ENCODE results near the gene NHLH1. TPM values are rescaled to one million over a fixed set of nuclear protein-coding genes. Genes with fewer than 3 reads are reported as not detected.

The NHLH1 gene
- polyA plus RNA-seq (2013, experiment 1 of 2) = 0.55 TPM
- polyA plus RNA-seq (2013, experiment 2 of 2) = 1.8 TPM

DNA sequence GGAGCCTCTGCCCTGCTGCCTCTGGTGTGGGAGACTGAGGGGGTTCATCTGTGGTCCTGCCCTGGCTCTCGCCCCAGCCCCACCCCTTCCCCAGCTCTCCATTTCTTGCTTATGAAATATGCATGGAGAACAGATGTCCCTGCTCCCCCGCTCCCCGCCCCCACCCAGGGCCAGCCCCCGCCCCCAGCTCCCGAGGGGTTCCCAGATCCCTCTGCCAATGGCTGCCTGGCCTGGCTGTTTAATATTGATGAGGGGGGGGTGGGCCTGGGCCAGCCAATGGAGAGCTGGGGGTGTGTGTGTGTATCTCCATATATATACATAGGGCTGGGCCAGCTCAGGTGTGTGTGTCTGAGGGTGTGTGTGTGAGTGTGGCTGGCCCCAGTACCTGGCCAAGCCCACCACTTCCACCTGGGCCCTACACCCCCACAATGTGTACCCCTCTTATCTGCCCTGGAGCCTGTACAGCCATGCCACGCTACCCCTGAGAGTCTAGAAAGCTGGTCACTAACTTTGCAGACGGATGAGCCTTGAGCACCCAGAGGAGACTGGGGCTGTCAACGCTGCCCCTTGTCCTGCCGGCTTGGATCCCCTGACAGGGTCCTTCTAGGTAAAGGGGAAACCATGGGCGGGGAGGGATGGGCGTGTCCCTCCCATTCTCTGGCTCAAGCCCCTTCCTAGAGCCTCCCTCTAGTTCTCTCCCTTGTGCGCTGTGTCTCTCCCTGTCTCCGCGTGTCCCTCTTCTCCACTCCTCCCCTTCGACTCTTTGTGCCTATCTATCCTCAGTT lies at the start of gene NHLH1:
Gene NHLH1 (plus strand): TSS at position 341 of the 785 bp plus-strand sequence. CDS start 3,661 bp downstream, outside the sequence.
- H3K9ac ChIP-seq (ENCODE audit: low read depth, low read length) = no peak within 1 kb of the TSS
- 87% methylated on average over 15 of the region's 15 CpGs for WGBS
- no peaks in the 10 kb centered on the region for H3K9me3 ChIP-seq (ENCODE audit: insufficient read depth, low read depth, low read length)
- H3K27ac ChIP-seq (ENCODE audit: low read depth, low read length) = no peak within 1 kb of the TSS
- no peak within 1 kb of the TSS for H3K4me3 ChIP-seq (ENCODE audit: low read length)
- no peaks in the 10 kb centered on the region for H3K36me3 ChIP-seq (ENCODE audit: insufficient read depth, low read length)
- H3K27me3 ChIP-seq (ENCODE audit: insufficient read depth, low read length) = no peaks in the 10 kb centered on the region
- peaks cover 15% of the 10 kb centered on the region for H3K4me1 ChIP-seq (ENCODE audit: insufficient read depth, low read length)

DNA sequence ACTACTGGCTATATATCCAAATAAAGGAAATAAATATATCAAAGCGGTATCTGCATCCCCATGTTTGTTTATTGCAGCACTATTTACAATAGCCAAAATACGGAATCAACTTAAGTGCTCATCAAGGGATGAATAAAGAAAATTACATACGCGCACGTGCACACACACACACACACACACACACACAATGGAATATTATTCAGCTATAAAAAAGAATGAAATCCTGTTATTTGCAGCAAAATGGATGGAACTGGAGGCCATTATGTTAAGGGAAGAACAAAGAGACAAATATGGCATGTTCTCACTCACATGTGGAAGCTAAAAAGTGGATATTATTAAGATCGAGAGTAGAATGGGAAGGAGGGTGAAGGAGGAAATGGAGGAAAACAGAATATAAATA lies 44.0 kb upstream of the NHLH1 start:
- 99% methylated on average over 4 of the region's 6 CpGs for WGBS
- Histone ChIP-seq H3K4me1 (ENCODE audit: insufficient read depth, low read length) (no peaks in the 10 kb centered on the region), H3K27me3 (ENCODE audit: insufficient read depth, low read length) (no peaks in the 10 kb centered on the region), H3K27ac (ENCODE audit: low read depth, low read length) (no peak overlapping the region), H3K36me3 (ENCODE audit: insufficient read depth, low read length) (peaks cover 89% of the 10 kb centered on the region), H3K9ac (ENCODE audit: low read depth, low read length) (no peak overlapping the region), H3K9me3 (ENCODE audit: insufficient read depth, low read depth, low read length) (no peaks in the 10 kb centered on the region), H3K4me3 (ENCODE audit: low read length) (no peak overlapping the region)

DNA sequence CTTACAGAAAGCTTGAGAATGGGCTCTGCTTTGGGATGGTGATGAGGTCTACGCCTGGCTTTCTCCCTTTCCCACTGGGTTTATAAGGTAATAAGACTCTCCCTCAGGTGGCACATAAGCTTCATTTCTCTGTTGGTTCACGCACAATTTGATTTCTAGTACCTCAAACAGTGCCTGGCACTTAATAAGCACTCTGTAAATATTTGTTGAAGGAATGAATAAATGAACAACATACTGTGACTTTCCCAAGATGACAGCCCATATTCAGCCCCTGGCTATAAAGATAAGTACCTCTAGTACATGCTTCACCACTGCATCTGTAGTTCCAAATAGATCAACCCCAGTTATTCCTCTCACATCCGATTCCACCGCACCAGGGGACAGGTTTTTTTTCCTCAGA lies 41.6 kb upstream of the NHLH1 start:
- H3K9me3 ChIP-seq (ENCODE audit: insufficient read depth, low read depth, low read length) = no peaks in the 10 kb centered on the region
- no peak overlapping the region for H3K9ac ChIP-seq (ENCODE audit: low read depth, low read length)
- H3K27ac ChIP-seq (ENCODE audit: low read depth, low read length) = no peak overlapping the region
- H3K36me3 ChIP-seq (ENCODE audit: insufficient read depth, low read length) = peaks cover 91% of the 10 kb centered on the region
- H3K4me1 ChIP-seq (ENCODE audit: insufficient read depth, low read length) = no peaks in the 10 kb centered on the region
- 96% methylated on average over 2 of the region's 4 CpGs for WGBS
- no peaks in the 10 kb centered on the region for H3K27me3 ChIP-seq (ENCODE audit: insufficient read depth, low read length)
- H3K4me3 ChIP-seq (ENCODE audit: low read length) = no peak overlapping the region

DNA sequence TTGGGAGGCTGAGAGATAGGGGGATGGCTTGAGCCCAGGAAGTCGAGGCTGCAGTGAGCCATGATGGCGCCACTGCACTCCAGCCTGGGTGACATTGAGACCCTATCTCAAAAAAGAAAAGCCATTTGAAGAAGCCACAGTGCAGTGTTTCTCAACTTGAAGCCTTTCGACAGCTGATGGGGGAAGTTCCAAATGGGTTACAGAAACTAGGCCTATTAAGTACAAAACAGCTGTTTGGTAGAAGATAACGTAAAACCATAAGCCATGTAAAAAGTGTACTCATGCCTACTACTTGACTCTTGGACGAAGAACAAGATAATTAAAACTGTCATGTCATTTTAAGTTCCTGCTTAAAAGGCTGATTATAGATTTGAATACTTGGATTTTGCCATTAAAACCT lies 40.5 kb upstream of the NHLH1 start:
- 97% methylated on average over 5 of the region's 5 CpGs for WGBS
- H3K4me1 ChIP-seq (ENCODE audit: insufficient read depth, low read length) = no peaks in the 10 kb centered on the region
- no peak overlapping the region for H3K4me3 ChIP-seq (ENCODE audit: low read length)
- peaks cover 96% of the 10 kb centered on the region for H3K36me3 ChIP-seq (ENCODE audit: insufficient read depth, low read length)
- H3K27ac ChIP-seq (ENCODE audit: low read depth, low read length) = no peak overlapping the region
- no peaks in the 10 kb centered on the region for H3K27me3 ChIP-seq (ENCODE audit: insufficient read depth, low read length)
- H3K9ac ChIP-seq (ENCODE audit: low read depth, low read length) = no peak overlapping the region
- H3K9me3 ChIP-seq (ENCODE audit: insufficient read depth, low read depth, low read length) = no peaks in the 10 kb centered on the region

DNA sequence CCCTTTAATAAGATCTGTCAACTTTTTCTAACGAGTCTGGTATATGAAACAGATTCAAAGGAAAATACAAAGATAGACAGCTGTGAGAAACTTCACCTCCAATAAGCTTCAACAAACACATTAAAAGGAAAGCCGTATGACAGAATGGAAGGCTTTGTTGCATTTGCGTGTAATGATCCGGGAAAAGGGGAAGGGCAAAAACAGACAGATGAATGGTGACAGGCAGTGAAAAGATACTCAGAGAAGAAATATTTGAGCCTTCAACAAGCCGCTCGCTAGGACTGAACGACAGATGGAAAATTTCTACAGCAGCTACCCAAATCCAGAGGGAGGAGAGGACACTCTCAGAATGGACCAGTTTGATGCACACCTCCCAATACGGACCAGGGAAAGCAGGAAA lies 38.7 kb upstream of the NHLH1 start:
- Histone ChIP-seq H3K4me1 (ENCODE audit: insufficient read depth, low read length) (no peaks in the 10 kb centered on the region), H3K27ac (ENCODE audit: low read depth, low read length) (no peak overlapping the region), H3K36me3 (ENCODE audit: insufficient read depth, low read length) (peaks cover 96% of the 10 kb centered on the region), H3K9me3 (ENCODE audit: insufficient read depth, low read depth, low read length) (no peaks in the 10 kb centered on the region), H3K9ac (ENCODE audit: low read depth, low read length) (no peak overlapping the region), H3K27me3 (ENCODE audit: insufficient read depth, low read length) (no peaks in the 10 kb centered on the region), H3K4me3 (ENCODE audit: low read length) (no peak overlapping the region)
- 95% methylated on average over 8 of the region's 8 CpGs for WGBS

DNA sequence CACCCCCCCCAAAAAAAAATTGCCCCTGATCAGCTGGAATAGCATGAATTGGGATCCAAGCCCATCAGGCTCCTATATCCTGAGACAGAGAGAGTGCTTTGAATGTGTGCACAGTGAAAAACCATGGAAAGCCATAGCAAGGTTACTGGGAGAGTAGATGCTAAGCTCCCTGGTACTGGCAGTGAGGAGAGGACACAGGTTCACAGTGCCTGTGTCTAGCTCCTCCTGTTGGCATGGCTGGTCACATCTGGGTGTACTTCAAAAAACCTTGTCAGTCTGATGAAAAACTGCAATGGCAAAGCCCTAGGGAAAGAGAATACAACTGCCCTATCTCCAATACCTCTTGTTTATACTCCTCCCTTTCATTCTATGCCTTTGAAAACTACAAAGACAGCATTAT lies 36.8 kb upstream of the NHLH1 start:
- Histone ChIP-seq H3K4me1 (ENCODE audit: insufficient read depth, low read length) (no peaks in the 10 kb centered on the region), H3K36me3 (ENCODE audit: insufficient read depth, low read length) (peaks cover 98% of the 10 kb centered on the region), H3K4me3 (ENCODE audit: low read length) (no peak overlapping the region), H3K9ac (ENCODE audit: low read depth, low read length) (no peak overlapping the region), H3K27ac (ENCODE audit: low read depth, low read length) (no peak overlapping the region), H3K9me3 (ENCODE audit: insufficient read depth, low read depth, low read length) (no peaks in the 10 kb centered on the region), H3K27me3 (ENCODE audit: insufficient read depth, low read length) (no peaks in the 10 kb centered on the region)

DNA sequence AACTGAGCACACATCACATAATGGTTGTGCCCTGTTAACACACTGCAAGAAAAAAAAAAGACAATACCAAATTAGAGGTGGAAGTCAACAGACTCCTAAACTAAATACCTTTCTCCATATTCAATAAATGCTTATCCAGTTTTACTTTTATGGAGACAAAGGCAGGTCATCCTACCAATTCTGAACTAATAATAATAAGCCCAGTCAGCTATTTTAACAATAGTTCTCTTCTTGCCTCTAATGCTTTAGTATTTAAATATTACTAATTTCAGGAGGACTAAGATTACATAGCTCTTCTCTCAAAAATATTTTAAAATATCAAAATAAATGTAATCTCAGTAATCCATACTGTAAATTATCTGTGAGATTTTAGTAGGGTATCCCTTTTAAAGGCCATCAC lies 34.4 kb upstream of the NHLH1 start:
- no peaks in the 10 kb centered on the region for H3K9me3 ChIP-seq (ENCODE audit: insufficient read depth, low read depth, low read length)
- no peak overlapping the region for H3K9ac ChIP-seq (ENCODE audit: low read depth, low read length)
- no peaks in the 10 kb centered on the region for H3K4me1 ChIP-seq (ENCODE audit: insufficient read depth, low read length)
- no peak overlapping the region for H3K4me3 ChIP-seq (ENCODE audit: low read length)
- no peaks in the 10 kb centered on the region for H3K27me3 ChIP-seq (ENCODE audit: insufficient read depth, low read length)
- peaks cover 95% of the 10 kb centered on the region for H3K36me3 ChIP-seq (ENCODE audit: insufficient read depth, low read length)
- no peak overlapping the region for H3K27ac ChIP-seq (ENCODE audit: low read depth, low read length)

DNA sequence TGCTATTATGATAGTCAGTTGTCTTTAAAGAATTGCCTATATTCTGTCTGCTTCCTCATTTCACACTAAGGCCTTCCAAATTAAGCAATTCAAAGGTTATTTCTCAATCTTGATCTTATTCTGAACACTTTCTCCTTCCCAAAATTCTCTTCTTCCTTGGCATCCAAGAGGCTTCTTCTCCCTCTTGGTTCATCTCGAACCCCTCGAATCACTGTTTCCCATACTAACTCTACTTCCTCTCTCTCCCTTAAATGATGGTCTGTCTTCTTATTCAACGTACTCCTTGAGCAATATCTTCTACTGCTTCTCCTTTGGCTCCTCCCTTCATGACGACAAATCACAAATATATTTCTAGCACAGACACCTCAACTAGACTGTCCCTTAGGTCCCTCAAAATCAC lies 28.3 kb upstream of the NHLH1 start:
- H3K36me3 ChIP-seq (ENCODE audit: insufficient read depth, low read length) = peaks cover 63% of the 10 kb centered on the region
- H3K27ac ChIP-seq (ENCODE audit: low read depth, low read length) = no peak overlapping the region
- H3K9ac ChIP-seq (ENCODE audit: low read depth, low read length) = no peak overlapping the region
- peaks cover 13% of the 10 kb centered on the region; the same call in 1 of the 2 replicates for H3K4me1 ChIP-seq (ENCODE audit: insufficient read depth, low read length)
- no peak overlapping the region for H3K4me3 ChIP-seq (ENCODE audit: low read length)
- no peaks in the 10 kb centered on the region for H3K27me3 ChIP-seq (ENCODE audit: insufficient read depth, low read length)
- no peaks in the 10 kb centered on the region for H3K9me3 ChIP-seq (ENCODE audit: insufficient read depth, low read depth, low read length)
- WGBS = 94% methylated on average over 4 of the region's 4 CpGs

DNA sequence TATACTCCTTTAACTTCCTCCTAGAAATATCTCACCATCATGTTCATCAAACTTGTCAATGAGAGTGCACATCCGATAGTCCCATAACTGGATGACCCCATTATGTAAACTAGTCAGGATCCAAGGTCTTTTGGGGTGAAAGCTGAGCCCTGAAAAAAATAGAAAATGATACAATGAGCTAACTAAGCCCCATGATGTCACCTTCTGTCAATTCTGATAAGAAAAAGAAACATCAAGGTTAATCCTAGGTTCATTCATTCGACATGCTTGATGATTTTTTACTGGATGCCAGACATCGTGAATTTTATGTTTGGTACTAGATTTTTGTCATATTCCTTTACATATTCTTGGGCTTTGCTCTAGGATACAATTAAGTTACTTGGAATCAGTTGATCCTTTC lies 26.7 kb upstream of the NHLH1 start:
- peaks cover 13% of the 10 kb centered on the region; the same call in 1 of the 2 replicates for H3K4me1 ChIP-seq (ENCODE audit: insufficient read depth, low read length)
- H3K9me3 ChIP-seq (ENCODE audit: insufficient read depth, low read depth, low read length) = no peaks in the 10 kb centered on the region
- no peak overlapping the region for H3K27ac ChIP-seq (ENCODE audit: low read depth, low read length)
- no peaks in the 10 kb centered on the region for H3K27me3 ChIP-seq (ENCODE audit: insufficient read depth, low read length)
- peaks cover 53% of the 10 kb centered on the region for H3K36me3 ChIP-seq (ENCODE audit: insufficient read depth, low read length)
- H3K9ac ChIP-seq (ENCODE audit: low read depth, low read length) = no peak overlapping the region
- WGBS = 100% methylated on average over 3 of the region's 3 CpGs
- H3K4me3 ChIP-seq (ENCODE audit: low read length) = no peak overlapping the region

DNA sequence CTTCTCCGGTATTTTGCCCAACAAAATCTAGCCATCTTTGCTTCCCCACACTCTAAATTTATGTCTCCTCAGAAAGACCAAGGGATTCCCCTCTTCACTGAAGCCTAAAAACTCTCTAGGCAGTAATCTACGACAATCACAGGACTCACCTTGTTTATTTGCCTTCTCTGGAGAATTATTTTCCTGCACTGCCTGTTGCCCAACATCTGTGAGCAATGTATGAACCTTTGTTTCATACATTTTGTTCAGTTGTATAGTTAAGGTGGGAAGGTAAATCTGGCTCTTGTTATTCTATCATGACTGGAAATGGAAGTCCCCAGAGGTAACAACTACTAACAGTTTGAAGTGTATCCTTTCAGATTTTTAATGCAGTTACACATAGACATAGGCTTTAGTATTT lies 26.0 kb upstream of the NHLH1 start:
- Histone ChIP-seq H3K4me1 (ENCODE audit: insufficient read depth, low read length) (peaks cover 13% of the 10 kb centered on the region; the same call in 1 of the 2 replicates), H3K9ac (ENCODE audit: low read depth, low read length) (no peak overlapping the region), H3K27me3 (ENCODE audit: insufficient read depth, low read length) (no peaks in the 10 kb centered on the region), H3K4me3 (ENCODE audit: low read length) (peak overlapping the region; percentile 95; the same call in 1 of the 2 replicates), H3K9me3 (ENCODE audit: insufficient read depth, low read depth, low read length) (no peaks in the 10 kb centered on the region), H3K27ac (ENCODE audit: low read depth, low read length) (no peak overlapping the region), H3K36me3 (ENCODE audit: insufficient read depth, low read length) (peaks cover 54% of the 10 kb centered on the region)
- WGBS = 55% methylated on average over 2 of the region's 2 CpGs

DNA sequence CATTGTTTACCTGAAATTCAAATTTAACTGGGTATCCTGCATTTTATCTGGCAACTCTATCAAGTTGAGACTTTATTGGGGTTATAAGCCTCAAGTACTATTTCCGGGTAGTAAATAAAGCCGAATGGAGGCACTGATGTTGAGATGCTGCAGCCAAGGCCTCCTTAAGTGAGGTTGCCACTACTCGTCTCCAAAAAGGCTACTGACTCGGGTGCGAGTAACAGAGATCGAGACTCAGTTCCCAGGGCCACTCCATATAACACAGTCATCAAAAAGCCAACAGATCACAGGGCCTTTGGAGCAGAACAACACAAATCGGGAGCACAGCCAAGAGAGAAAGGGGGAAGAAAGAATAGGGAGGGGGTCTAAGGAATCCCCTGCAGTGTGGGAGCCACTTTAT lies 24.3 kb upstream of the NHLH1 start:
- under 1% methylated on average over 7 of the region's 7 CpGs for WGBS
- Histone ChIP-seq H3K36me3 (ENCODE audit: insufficient read depth, low read length) (peaks cover 54% of the 10 kb centered on the region), H3K9me3 (ENCODE audit: insufficient read depth, low read depth, low read length) (no peaks in the 10 kb centered on the region), H3K4me3 (ENCODE audit: low read length) (peak overlapping the region; percentile 95), H3K27ac (ENCODE audit: low read depth, low read length) (peak overlapping the region; percentile 61; the same call in 1 of the 2 replicates), H3K9ac (ENCODE audit: low read depth, low read length) (peak overlapping the region; percentile 89), H3K4me1 (ENCODE audit: insufficient read depth, low read length) (peaks cover 13% of the 10 kb centered on the region; the same call in 1 of the 2 replicates), H3K27me3 (ENCODE audit: insufficient read depth, low read length) (no peaks in the 10 kb centered on the region)
